ENCODE data around the gene PDE1C.

Gene PDE1C

DNA sequence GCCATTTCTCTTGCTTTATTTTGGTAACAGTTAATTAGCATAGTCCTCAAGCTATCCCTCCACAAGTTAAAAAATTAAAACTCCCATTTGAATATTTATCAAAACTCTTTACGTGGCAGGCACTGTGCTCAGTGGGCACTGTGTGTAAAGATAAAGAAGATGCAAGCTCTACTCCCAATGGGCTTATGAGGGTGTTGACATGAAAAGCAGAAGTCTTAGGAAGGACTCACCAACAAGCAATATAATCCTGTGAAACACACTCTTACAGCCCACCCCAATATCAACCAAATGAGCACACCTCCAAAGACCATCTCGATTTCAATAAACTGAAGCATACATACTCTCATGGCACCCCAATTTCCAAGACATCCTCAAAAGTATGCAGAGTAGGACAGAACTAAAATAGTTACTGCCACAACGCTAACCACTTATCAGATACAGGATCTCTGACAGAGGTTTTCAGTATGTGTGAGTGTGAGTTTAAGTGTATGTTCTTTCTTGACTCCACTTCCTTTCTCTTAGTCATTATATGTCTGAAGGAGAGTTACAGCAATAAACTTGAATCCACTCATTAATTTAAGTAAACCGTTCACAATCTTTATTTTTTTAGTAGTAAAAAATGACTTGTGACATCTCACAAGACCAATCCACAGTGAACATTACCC lies 120.0 kb downstream of the PDE1C start:
- no peak for DNase-seq

- DNase-seq = no peak
Measured at GRCh38 chr7:31948029-31948428, 122.2 kb downstream of the PDE1C start.

DNA sequence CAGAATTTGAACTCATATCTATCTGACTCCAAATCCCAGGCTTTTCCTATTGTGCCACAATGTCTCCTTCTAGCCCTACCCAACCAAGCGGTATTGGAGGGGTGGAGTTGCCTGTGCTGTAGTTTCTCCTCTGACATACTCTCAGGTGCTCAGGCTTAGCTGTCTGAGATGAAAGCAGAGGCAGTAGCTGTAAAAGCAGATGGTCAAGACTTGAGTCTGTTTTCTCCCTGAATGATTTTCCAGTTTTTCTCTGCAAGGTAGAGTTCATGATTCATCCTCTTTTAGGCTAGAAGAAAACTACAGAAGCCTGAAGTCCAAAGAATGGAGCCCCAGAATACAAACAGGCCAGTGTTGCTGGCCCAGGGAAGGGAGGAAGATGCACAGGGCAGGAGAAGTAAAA lies 130.0 kb downstream of the PDE1C start:
- no peak for DNase-seq

DNA sequence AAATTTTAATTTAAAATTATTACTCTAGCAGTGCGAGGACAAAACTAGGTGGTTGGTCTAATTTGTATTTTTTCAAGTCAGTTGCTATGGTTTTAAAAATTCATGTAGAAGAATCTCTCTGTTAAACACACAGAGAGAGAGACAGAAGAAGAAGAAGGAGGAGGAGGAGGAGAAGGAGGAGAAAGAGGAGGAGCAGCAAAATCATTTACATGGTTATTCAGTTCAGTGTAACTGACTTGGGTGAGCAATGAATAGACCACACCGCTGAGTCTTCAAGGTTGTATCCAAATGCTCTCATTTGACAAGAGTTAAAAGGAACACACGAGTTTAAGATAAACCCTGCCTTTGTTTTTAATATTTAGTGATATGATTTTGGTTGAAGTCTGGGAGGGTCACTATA lies 131.1 kb downstream of the PDE1C start:
- DNase-seq = no peak

- no peak for DNase-seq
Measured at GRCh38 chr7:31938650-31939049, 131.6 kb downstream of the PDE1C start.

GRCh38 chr7:31937982-31938381 lies 132.2 kb downstream of the PDE1C start:
- DNase-seq = no peak

DNA sequence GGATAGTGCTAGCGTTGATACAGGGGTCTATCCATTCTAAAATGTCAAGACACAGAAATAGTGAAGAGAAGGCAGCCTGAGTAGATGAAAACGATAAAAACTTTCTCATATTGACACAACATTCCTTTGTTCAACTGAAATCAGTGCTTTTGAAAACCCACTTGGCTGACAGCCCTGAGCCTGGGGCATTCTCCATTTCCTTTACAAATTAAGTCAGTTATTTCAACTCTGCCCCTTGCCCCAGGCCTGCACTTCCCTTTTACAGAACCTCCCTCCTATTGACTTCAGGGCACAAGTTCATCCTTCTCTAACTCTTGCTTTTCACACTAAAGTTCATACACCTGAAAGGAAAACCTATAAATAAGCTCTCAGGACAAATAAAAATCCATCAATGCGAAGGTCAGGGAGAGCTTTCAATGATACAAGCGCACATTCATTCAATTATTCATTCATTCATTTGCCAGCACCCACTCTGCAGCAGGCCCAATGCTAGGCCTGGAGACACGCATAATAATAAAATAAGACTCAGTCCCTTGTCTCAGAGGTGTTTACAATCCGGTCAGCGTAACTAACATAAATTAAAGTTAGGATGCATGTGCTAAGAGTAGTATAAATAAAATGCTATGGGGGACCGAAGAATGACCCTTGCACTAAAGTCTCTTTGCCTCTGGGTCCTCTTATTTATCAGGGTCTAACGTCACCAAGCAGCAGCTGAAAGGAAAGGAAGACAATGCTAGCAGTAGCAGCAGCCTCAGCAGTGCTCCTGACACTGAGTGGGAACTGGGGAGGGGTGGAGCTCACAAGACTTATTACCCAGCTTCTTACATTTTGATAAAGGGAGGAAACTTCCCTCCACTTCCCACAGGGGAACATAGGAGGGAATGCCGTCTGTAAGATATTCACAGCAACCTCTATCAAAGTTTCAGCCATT lies 134.8 kb downstream of the PDE1C start:
- DNase-seq = no peak

- no peak for DNase-seq
Measured at GRCh38 chr7:31934551-31934950, 135.7 kb downstream of the PDE1C start.

DNA sequence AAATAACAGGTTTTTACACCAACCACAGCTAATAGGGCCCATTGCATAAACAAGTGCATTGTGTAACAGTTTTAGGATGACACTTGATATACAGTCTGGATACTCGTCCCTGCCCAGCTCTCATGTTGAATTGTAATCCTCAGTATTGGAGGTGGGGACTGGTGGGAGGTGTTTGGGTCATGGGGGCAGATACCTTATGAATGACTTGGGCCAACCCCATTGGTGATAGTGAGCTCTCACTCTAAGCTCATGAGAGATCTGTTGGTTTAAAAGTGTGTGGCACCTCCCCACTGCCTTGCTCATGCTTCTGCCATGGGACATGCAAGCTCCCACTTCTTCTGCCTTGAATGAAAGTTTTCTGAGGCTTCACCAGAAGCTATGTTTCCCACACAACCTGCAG lies 136.7 kb downstream of the PDE1C start:
- DNase-seq = no peak

- no peak for DNase-seq
Measured at GRCh38 chr7:31926991-31927584, 143.1 kb downstream of the PDE1C start.

GRCh38 chr7:31925753-31926454 lies 144.3 kb downstream of the PDE1C start:
- no peak for DNase-seq

GRCh38 chr7:31924251-31924650 lies 146.0 kb downstream of the PDE1C start:
- no peak for DNase-seq

DNA sequence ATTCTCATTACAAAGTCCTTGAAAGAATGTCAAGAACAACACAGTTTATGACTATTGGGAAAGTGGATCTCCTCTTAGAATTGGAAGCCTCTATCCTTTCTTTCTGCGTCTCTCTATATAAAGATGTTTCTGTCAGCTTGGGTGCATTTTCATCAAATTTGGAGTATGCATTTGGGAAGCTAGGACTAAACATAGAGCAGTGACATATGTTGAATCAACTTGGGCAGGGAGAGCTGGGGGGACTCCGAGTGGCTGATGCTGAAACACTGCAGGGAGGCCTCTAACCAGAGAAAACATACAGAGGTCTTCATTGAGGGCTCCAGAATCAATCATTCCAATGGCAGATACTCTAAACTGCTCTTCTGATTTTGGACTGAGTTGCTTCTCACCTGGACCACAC lies 147.4 kb downstream of the PDE1C start:
- DNase-seq = no peak

DNA sequence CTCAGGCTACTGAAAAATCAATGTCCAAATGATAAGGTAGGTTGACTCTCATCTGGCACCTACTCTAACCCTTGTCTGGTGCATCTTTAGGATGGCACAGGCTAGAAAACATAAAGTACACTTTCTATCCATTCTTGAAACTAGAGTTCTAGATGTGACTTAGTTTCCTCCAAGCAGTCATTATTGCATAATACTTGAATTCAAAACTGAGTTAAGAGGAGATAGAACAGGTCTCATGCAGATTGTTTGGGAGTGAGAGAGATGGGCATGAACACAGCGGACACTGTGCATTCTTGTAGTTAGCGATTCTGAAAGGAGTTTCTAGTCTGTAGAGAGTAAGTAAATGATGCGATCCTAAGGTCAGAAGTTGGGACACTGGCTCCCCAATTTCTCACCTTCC lies 149.2 kb downstream of the PDE1C start:
- no peak for DNase-seq

DNA sequence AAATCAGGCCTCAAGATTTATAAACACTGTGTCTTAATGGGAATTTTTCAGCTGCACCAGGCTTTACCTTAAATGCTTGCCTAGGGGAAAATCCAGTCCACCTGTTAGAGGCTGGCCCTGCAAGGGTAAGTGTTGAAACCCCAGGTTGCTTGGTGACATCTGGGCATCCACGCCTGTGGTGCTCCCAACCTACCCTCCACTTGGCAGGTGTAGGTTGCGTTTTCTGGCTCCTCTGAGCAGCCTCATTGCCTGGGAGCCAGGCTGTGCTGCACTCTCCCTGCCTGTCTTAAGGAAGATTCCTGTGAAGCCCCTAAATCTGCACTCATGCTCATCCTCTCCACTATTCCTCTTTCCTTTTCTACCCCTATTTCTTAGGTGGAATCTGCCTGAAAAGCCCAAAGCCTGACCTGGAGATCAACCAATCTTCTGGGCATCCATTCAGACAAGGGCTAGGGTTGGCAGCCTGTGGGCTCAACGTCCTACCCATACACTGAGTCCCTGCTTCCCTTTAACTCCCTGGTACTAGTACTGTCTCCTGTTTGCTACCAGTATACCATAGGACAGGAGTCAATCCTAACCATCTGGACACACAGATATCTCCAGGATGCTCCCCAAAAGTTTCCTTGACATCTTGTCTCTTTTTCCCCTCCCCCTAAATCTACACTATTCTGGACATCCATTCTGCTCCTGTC lies 150.4 kb downstream of the PDE1C start:
- no peak for DNase-seq

GRCh38 chr7:31918706-31919393 lies 151.4 kb downstream of the PDE1C start:
- DNase-seq = no peak

GRCh38 chr7:31917256-31917655 lies 153.0 kb downstream of the PDE1C start:
- no peak for DNase-seq

DNA sequence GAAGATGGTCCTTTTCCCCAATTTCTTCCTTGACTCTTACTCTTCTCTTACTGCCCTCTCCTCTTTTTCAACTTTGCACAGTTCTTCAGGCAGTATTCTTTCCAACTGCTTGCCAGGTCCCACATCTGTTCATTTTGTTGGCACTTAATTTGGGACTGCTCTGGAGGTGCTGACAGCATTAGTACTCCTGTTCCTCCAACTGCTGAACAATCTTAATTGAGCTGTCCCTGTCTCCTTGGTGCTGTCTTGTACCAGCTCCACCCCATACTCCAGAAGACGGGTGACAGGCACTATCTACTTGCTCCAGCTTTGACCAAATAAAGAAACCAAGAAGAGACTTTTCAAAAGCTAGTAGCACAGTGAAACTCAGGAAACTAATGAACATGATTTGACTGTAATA lies 160.0 kb downstream of the PDE1C start:
- no peak for DNase-seq

GRCh38 chr7:31906479-31907171 lies 163.6 kb downstream of the PDE1C start:
- no peak for DNase-seq

DNA sequence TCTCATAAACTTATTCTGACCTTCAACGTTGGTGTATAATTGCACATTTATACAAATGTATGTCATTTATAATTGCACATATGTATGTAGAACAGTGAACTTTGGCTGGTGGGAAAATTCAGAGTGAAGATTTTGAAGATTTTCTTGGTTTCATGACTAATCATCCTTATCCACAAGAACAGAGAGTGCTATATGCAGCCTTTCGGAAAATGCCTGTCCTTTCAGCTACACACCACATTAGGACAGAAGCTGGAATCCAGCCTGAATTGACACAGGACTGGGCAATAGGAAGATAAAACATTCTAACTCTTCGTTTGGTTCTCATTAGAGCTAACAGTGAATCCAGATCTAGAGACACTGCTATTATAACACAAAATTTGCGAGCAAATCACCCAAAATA lies 166.2 kb downstream of the PDE1C start:
- DNase-seq = no peak
